Posterior vena cava (tissue), 2 donors: ENCODE data around the gene NR4A2. TPM values are rescaled to one million over a fixed set of nuclear protein-coding genes. Genes with fewer than 3 reads are reported as not detected.

Source experiments
- DNase-seq: peaks from one replicate; pipeline ENCODE4 v3.0.0-alpha.2; 2020; ENCODE audit warnings: low spot score
- intact Hi-C, 2 donors: fragments of 100-400 bp; cut with DNase I; formaldehyde crosslinking; loops; one replicate each; pipeline versions ENCODE4 v1.14.1 to v1.14.2; 2022 to 2023
- total RNA-seq, 2 donors: library from RNA; stranded (reverse); fragmentation: NEBNext Ultra II Directional; extraction: Animal tissue kit (Norgen Biotek cat#: 25700); gene quantifications; one replicate each; pipeline ENCODE4 v1.2.1, GENCODE V29; 2021
- donor health status: DM: yes; HTN: yes; CAD: no.
- donor health status: DM: yes; HTN: yes; CAD: no.

The NR4A2 gene
- total RNA-seq, 2 donors from 2014 or later: 7.8 to 15.5 TPM

DNA sequence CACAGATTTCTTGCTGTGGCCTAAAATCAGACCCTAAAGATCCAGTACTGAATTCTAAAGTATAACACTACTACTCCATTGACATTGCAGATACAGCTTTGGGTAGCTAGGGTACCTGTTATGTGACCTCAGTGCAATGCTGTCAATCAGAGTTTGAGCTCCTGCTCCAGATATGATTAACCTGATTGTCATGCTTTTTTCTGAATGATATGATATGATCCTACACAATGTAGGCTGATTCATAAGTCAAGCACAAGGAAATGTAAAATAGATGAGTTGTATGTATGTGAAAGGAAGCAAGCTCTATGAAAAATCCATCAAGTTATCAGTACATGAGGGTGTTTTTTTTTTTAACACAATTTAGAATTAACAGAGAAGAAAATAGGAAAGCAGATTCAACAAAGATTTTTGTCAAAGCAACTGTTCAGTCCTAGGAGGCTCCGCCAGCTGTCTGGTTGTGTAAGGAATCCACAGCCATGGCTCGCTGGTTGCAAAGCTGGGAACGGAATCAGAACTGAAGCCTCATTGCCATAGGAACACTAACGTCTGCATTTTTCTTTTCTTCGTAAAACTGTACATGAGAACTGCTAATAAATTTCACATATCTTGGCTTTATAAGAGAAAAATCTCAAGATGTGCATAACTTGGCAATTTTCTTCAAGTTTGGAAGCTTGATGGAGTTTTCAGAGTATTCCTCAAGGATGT lies 52.9 kb downstream of the NR4A2 start:
- intact Hi-C loops: no loop called here
- no peak for DNase-seq

Other genes starting within 250 kb of the NR4A2 start
- gene GPD2, start 103.7 kb upstream of the NR4A2 start, total RNA-seq: 10 to 100 TPM; 14.8 to 16.6 TPM